Neural progenitor cell (in vitro differentiated cells): Measurements from ENCODE around the gene WRAP73. TPM values are rescaled to one million over a fixed set of nuclear protein-coding genes. Genes with fewer than 3 reads are reported as not detected.

Experiments
- DNase-seq: peaks from one replicate; pipeline ENCODE4 v3.0.0-alpha.2; 2016; ENCODE audit warnings: low spot score
- H2AFZ ChIP-seq: fragments of 200-600 bp; sonication (generic); replicated peaks from 2 replicates; pipeline ENCODE4 v1.6.1; 2016; ENCODE audit warnings: antibody characterized with exemption
- H3F3A ChIP-seq: fragments of 200-600 bp; sonication (generic); 2 replicates; pipeline ENCODE4 v1.6.1; 2016; ENCODE audit warnings: antibody characterized with exemption, low read depth
- H3K27ac ChIP-seq: fragments of 200-600 bp; sonication (generic); 2 replicates; pipeline ENCODE4 v1.5.1; 2016; ENCODE audit warnings: mild to moderate bottlenecking
- H3K27me3 ChIP-seq: fragments of 200-600 bp; sonication (generic); 2 replicates; pipeline ENCODE4 v1.6.1; 2016; ENCODE audit warnings: mild to moderate bottlenecking, moderate library complexity
- H3K36me3 ChIP-seq: fragments of 200-600 bp; sonication (generic); 2 replicates; pipeline ENCODE4 v1.5.1; 2016
- H3K4me1 ChIP-seq: fragments of 200-600 bp; sonication (generic); 2 replicates; pipeline ENCODE4 v1.6.1; 2016; ENCODE audit warnings: mixed run types
- H3K4me2 ChIP-seq: fragments of 200-600 bp; sonication (generic); 2 replicates; pipeline ENCODE4 v1.6.1; 2016
- H3K4me3 ChIP-seq: fragments of 200-600 bp; sonication (generic); 2 replicates; pipeline ENCODE4 v1.5.1; 2016
- H3K79me2 ChIP-seq: fragments of 200-600 bp; sonication (generic); 2 replicates; pipeline ENCODE4 v1.6.1; 2016; ENCODE audit warnings: low read depth
- H3K9ac ChIP-seq: fragments of 200-600 bp; sonication (generic); 2 replicates; pipeline ENCODE4 v1.6.1; 2016
- H3K9me3 ChIP-seq: fragments of 200-600 bp; sonication (generic); 2 replicates; pipeline ENCODE4 v1.5.1; 2016; ENCODE audit warnings: low read depth
- H4K20me1 ChIP-seq: fragments of 200-600 bp; sonication (generic); 2 replicates; pipeline ENCODE4 v1.6.1; 2016; ENCODE audit warnings: low read depth
- H3K27ac Mint-ChIP-seq: 3 replicates; pipeline ENCODE4 v1.8.0; 2021; ENCODE audit warnings: mixed read lengths
- H3K27me3 Mint-ChIP-seq: 2 replicates; pipeline ENCODE4 v1.8.0; 2022; ENCODE audit warnings: low read depth, mild to moderate bottlenecking, inconsistent platforms, moderate library complexity, mixed read lengths; ENCODE audit not compliant: insufficient read depth
- H3K36me3 Mint-ChIP-seq: 3 replicates; pipeline ENCODE4 v1.8.0; 2021; ENCODE audit warnings: mixed read lengths
- H3K4me1 Mint-ChIP-seq: 3 replicates; pipeline ENCODE4 v1.8.0; 2021; ENCODE audit warnings: mixed read lengths
- H3K4me3 Mint-ChIP-seq: 3 replicates; pipeline ENCODE4 v1.8.0; 2021; ENCODE audit warnings: mild to moderate bottlenecking, moderate library complexity, mixed read lengths
- H3K9me3 Mint-ChIP-seq: 3 replicates; pipeline ENCODE4 v1.8.0; 2020; ENCODE audit warnings: mixed read lengths
- CTCF ChIP-seq: fragments of 200-600 bp; sonication (generic); IDR thresholded peaks from 2 replicates; pipeline ENCODE4 v1.5.1; 2017; ENCODE audit warnings: antibody characterized with exemption, mild to moderate bottlenecking
- EZH2 ChIP-seq: fragments of 200-600 bp; sonication (generic); IDR thresholded peaks from 2 replicates; pipeline ENCODE4 v1.6.1; 2017; ENCODE audit warnings: antibody characterized with exemption, mild to moderate bottlenecking, moderate library complexity
- EZH2phosphoT487 ChIP-seq: fragments of 200-600 bp; sonication (generic); IDR thresholded peaks from 2 replicates; pipeline ENCODE4 v1.6.1; 2017; ENCODE audit warnings: antibody characterized with exemption
- total RNA-seq: library from RNA; depleted of rRNA; stranded (reverse); fragments of >200 nt; gene quantifications from 2 replicates; pipeline ENCODE4 v1.2.3, GENCODE V29; 2015; ENCODE audit warnings: low replicate concordance

WRAP73 gene
- total RNA-seq, 1 donor from 2014 or later = 12.0 TPM

GRCh38 chr1:3679098-3679555 lies 29.2 kb upstream of the WRAP73 start:
- Histone ChIP-seq H3K4me2 (no peak overlapping the region), H3K79me2 (no peaks in the 10 kb centered on the region), H3K36me3 (no peaks in the 10 kb centered on the region), H3F3A (no peaks in the 10 kb centered on the region), H2AFZ (no peak overlapping the region), H3K27ac (no peak overlapping the region), H3K27me3 (peaks cover 17% of the 10 kb centered on the region), H3K4me3 (no peak overlapping the region), H3K9me3 (no peaks in the 10 kb centered on the region), H4K20me1 (no peaks in the 10 kb centered on the region), H3K4me1 (peaks cover 8% of the 10 kb centered on the region), H3K9ac (no peak overlapping the region)
- TF ChIP-seq EZH2 (no peak), EZH2phosphoT487 (no peak), CTCF (no peak)
- no peak for DNase-seq
- Mint-ChIP-seq H3K36me3 (no peaks in the 10 kb centered on the region), H3K4me3 (no peak overlapping the region), H3K9me3 (peaks cover 4% of the 10 kb centered on the region), H3K27ac (no peak overlapping the region), H3K4me1 (no peaks in the 10 kb centered on the region), H3K27me3 (peaks cover 12% of the 10 kb centered on the region)

- Mint-ChIP-seq H3K9me3 (peaks cover 4% of the 10 kb centered on the region), H3K36me3 (no peaks in the 10 kb centered on the region), H3K27me3 (peaks cover 12% of the 10 kb centered on the region), H3K4me1 (peaks cover under 1% of the 10 kb centered on the region), H3K4me3 (no peak overlapping the region), H3K27ac (no peak overlapping the region)
- H3F3A ChIP-seq = no peaks in the 10 kb centered on the region
- H3K79me2 ChIP-seq = no peaks in the 10 kb centered on the region
- no peaks in the 10 kb centered on the region for H3K36me3 ChIP-seq
- H2AFZ ChIP-seq = no peak overlapping the region
- DNase-seq = no peak
- H3K27me3 ChIP-seq = peaks cover 11% of the 10 kb centered on the region
- H3K4me2 ChIP-seq = no peak overlapping the region
- H3K9me3 ChIP-seq = no peaks in the 10 kb centered on the region
- TF ChIP-seq CTCF = no peak
- TF ChIP-seq EZH2 = no peak
- TF ChIP-seq EZH2phosphoT487 = no peak
- H3K4me3 ChIP-seq = no peak overlapping the region
- no peak overlapping the region for H3K27ac ChIP-seq
- peaks cover 4% of the 10 kb centered on the region for H3K4me1 ChIP-seq
- H3K9ac ChIP-seq = no peak overlapping the region
- H4K20me1 ChIP-seq = no peaks in the 10 kb centered on the region
Measured at GRCh38 chr1:3678361-3679097, 28.6 kb upstream of the WRAP73 start.

- no peak overlapping the region for H3K4me3 ChIP-seq
- peaks cover 2% of the 10 kb centered on the region for H3K27me3 ChIP-seq
- Mint-ChIP-seq H3K27ac (no peak overlapping the region), H3K36me3 (no peaks in the 10 kb centered on the region), H3K9me3 (no peaks in the 10 kb centered on the region), H3K27me3 (peaks cover 7% of the 10 kb centered on the region), H3K4me3 (no peak overlapping the region), H3K4me1 (peaks cover 5% of the 10 kb centered on the region)
- no peaks in the 10 kb centered on the region for H3K36me3 ChIP-seq
- H3K79me2 ChIP-seq = no peaks in the 10 kb centered on the region
- no peaks in the 10 kb centered on the region for H3K9me3 ChIP-seq
- H2AFZ ChIP-seq = no peak overlapping the region
- no peak overlapping the region for H3K9ac ChIP-seq
- H3K4me1 ChIP-seq = peaks cover 4% of the 10 kb centered on the region
- H4K20me1 ChIP-seq = no peaks in the 10 kb centered on the region
- H3K27ac ChIP-seq = no peak overlapping the region
- TF ChIP-seq CTCF (no peak), EZH2phosphoT487 (no peak), EZH2 (no peak)
- no peak for DNase-seq
- no peaks in the 10 kb centered on the region for H3F3A ChIP-seq
- no peak overlapping the region for H3K4me2 ChIP-seq
Measured at GRCh38 chr1:3677484-3677883, 27.6 kb upstream of the WRAP73 start.
